Upper lobe of left lung (tissue), 4 donors: ENCODE data around the gene RNF19B.

Experiments
- CTCF ChIP-seq, 6 experiments: fragments of 450-650 bp in 4 of 6; fragments of 200-600 bp in 2 of 6; sonication (generic) in 2 of 6; IDR thresholded peaks; one replicate each; pipeline ENCODE4 v1.5.1; 2016 to 2019; ENCODE audit warnings: antibody characterized with exemption in 6 of 6
- POLR2A ChIP-seq, 4 donors: fragments of 450-650 bp; IDR thresholded peaks; one replicate each; pipeline ENCODE4 v1.5.1; 2016 to 2017; ENCODE audit warnings: antibody characterized with exemption in 4 of 4, mild to moderate bottlenecking in 2 of 4

GRCh38 chr1:32946413-32946812, 18.2 kb downstream of the RNF19B start:
- TF ChIP-seq CTCF (IDR thresholded peaks at IDR 0.05) = no peak
- no peak for TF ChIP-seq POLR2A (IDR thresholded peaks at IDR 0.05)
